HG03280 (cell line): Measurements from ENCODE around the gene ATP11B.

Source experiments
- ATAC-seq: cut with Tn5 transposase; IDR thresholded peaks from one replicate; pipeline ENCODE4 v1.9.1; 2021; ENCODE audit warnings: mild to moderate bottlenecking, moderate library complexity; ENCODE audit not compliant: unreplicated experiment

The ATP11B gene

GRCh38 chr3:182947888-182948287 lies 154.6 kb downstream of the ATP11B start:
- ATAC-seq = no peak

- ATAC-seq = no peak
These were observed 155.0 kb downstream of the ATP11B start for GRCh38 chr3:182948305-182948704.

GRCh38 chr3:182949688-182950087 lies 156.4 kb downstream of the ATP11B start:
- no peak for ATAC-seq

- peak; percentile 59 for ATAC-seq
These were observed 161.4 kb downstream of the ATP11B start for GRCh38 chr3:182954553-182955235.

GRCh38 chr3:182957226-182957625 lies 163.9 kb downstream of the ATP11B start:
- ATAC-seq = no peak

- ATAC-seq = no peak
These were observed 164.5 kb downstream of the ATP11B start for GRCh38 chr3:182957676-182958266.

- ATAC-seq = no peak
These were observed 166.4 kb downstream of the ATP11B start for GRCh38 chr3:182959474-182960350.

GRCh38 chr3:182962166-182962565 lies 168.9 kb downstream of the ATP11B start:
- ATAC-seq = no peak

GRCh38 chr3:182964179-182964578 lies 170.9 kb downstream of the ATP11B start:
- no peak for ATAC-seq

- ATAC-seq = no peak
These were observed 172.6 kb downstream of the ATP11B start for GRCh38 chr3:182965861-182966366.

GRCh38 chr3:182967218-182968204 lies 174.2 kb downstream of the ATP11B start:
- peak; percentile 53 for ATAC-seq

- no peak for ATAC-seq
These were observed 176.0 kb downstream of the ATP11B start for GRCh38 chr3:182969277-182969676.

- no peak for ATAC-seq
These were observed 176.5 kb downstream of the ATP11B start for GRCh38 chr3:182969853-182970252.

GRCh38 chr3:182970811-182971418 lies 177.6 kb downstream of the ATP11B start:
- no peak for ATAC-seq
